Breast epithelium (tissue), 3 donors: ENCODE data around the gene CENPH.

Experiments
- POLR2A ChIP-seq: fragments of 450-650 bp; IDR thresholded peaks from one replicate; pipeline ENCODE4 v1.6.1; 2016; ENCODE audit warnings: antibody characterized with exemption, mild to moderate bottlenecking, moderate library complexity
- TF ChIP-seq, protein P1 (sequence below), 3 donors: fragments of 450-650 bp; IDR thresholded peaks; one replicate each; pipeline ENCODE4 v1.5.1; 2016 to 2017; ENCODE audit warnings: antibody characterized with exemption in 3 of 3, mild to moderate bottlenecking in 3 of 3, moderate library complexity in 3 of 3

DNA sequence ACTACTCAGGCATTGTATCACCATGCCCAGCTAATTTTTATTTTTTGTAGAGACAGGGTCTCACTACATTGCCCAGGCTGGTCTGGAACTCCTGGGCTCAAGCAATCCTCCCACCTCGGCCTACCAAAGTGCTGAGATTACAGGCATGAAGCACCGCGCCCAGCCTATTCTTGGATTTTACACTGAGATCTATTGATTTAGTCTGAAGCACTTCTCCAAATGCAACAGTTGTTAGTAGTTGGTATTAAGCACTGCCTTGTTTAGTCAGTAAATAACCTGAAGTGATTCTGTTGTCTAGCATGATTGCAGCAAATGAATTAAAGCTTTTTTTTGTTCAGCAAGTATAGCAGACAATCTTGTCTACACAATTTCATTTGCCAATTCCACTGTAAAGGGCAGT lies 31.3 kb upstream of the CENPH start:
- TF ChIP-seq, protein P1, sequence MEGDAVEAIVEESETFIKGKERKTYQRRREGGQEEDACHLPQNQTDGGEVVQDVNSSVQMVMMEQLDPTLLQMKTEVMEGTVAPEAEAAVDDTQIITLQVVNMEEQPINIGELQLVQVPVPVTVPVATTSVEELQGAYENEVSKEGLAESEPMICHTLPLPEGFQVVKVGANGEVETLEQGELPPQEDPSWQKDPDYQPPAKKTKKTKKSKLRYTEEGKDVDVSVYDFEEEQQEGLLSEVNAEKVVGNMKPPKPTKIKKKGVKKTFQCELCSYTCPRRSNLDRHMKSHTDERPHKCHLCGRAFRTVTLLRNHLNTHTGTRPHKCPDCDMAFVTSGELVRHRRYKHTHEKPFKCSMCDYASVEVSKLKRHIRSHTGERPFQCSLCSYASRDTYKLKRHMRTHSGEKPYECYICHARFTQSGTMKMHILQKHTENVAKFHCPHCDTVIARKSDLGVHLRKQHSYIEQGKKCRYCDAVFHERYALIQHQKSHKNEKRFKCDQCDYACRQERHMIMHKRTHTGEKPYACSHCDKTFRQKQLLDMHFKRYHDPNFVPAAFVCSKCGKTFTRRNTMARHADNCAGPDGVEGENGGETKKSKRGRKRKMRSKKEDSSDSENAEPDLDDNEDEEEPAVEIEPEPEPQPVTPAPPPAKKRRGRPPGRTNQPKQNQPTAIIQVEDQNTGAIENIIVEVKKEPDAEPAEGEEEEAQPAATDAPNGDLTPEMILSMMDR (IDR thresholded peaks at IDR 0.05) = no peak
- TF ChIP-seq POLR2A = no peak
